ENCODE data around the gene PAX5. TPM values are rescaled to one million over a fixed set of nuclear protein-coding genes. Genes with fewer than 3 reads are reported as not detected.

The PAX5 gene
- total RNA-seq, 2 experiments from 2014 or later, result 0.95 to 1.1 TPM

- no peaks in the 10 kb centered on the region for H3K4me1 Mint-ChIP-seq (ENCODE audit: low read depth)
- no peak overlapping the region for H3K4me3 Mint-ChIP-seq
- TF ChIP-seq CTCF (IDR thresholded peaks at IDR 0.05), result no peak
- peaks cover 8% of the 10 kb centered on the region for H3K27me3 Mint-ChIP-seq
- no peak overlapping the region for H3K27ac Mint-ChIP-seq
- ChIA-PET POLR2A (no interaction called here), CTCF (no interaction called here)
- intact Hi-C loops (cut with micrococcal nuclease), result no loop called here
- no peaks in the 10 kb centered on the region for H3K9me3 Mint-ChIP-seq
- H3K36me3 Mint-ChIP-seq (ENCODE audit: low read depth), result no peaks in the 10 kb centered on the region
- ATAC-seq, result no peak
- DNase-seq, result no peak
These were observed 87.4 kb downstream of the PAX5 start for GRCh38 chr9:36946653-36947052.

GRCh38 chr9:36945999-36946398, 88.1 kb downstream of the PAX5 start:
- Mint-ChIP-seq H3K4me3 (no peak overlapping the region), H3K36me3 (ENCODE audit: low read depth) (no peaks in the 10 kb centered on the region), H3K27ac (no peak overlapping the region), H3K9me3 (no peaks in the 10 kb centered on the region), H3K4me1 (ENCODE audit: low read depth) (no peaks in the 10 kb centered on the region), H3K27me3 (peaks cover 8% of the 10 kb centered on the region)
- no peak for TF ChIP-seq CTCF (IDR thresholded peaks at IDR 0.05)
- ChIA-PET CTCF (no interaction called here), POLR2A (no interaction called here)
- DNase-seq (no peak), ATAC-seq (no peak)
- intact Hi-C loops (cut with micrococcal nuclease), result no loop called here

GRCh38 chr9:36942891-36943290, 91.2 kb downstream of the PAX5 start:
- no peak overlapping the region for H3K4me3 Mint-ChIP-seq
- DNase-seq, result no peak
- ChIA-PET POLR2A (interaction anchor here (0.9 kb wide), 1 partner anchor 11 kb away, joined by 3 read pairs; no protein-coding TSS in a partner anchor), CTCF (no interaction called here)
- H3K36me3 Mint-ChIP-seq (ENCODE audit: low read depth), result no peaks in the 10 kb centered on the region
- no peak overlapping the region for H3K27ac Mint-ChIP-seq
- no peak for TF ChIP-seq CTCF (IDR thresholded peaks at IDR 0.05)
- peaks cover 1% of the 10 kb centered on the region for H3K27me3 Mint-ChIP-seq
- H3K9me3 Mint-ChIP-seq, result no peaks in the 10 kb centered on the region
- intact Hi-C loops (cut with micrococcal nuclease), result no loop called here
- ATAC-seq, result no peak
- no peaks in the 10 kb centered on the region for H3K4me1 Mint-ChIP-seq (ENCODE audit: low read depth)

- ATAC-seq, result no peak
- no peaks in the 10 kb centered on the region for H3K4me1 Mint-ChIP-seq (ENCODE audit: low read depth)
- intact Hi-C loops (cut with micrococcal nuclease), result no loop called here
- peaks cover 7% of the 10 kb centered on the region for H3K27me3 Mint-ChIP-seq
- no peaks in the 10 kb centered on the region for H3K9me3 Mint-ChIP-seq
- no peak overlapping the region for H3K4me3 Mint-ChIP-seq
- CTCF ChIA-PET, result interaction anchor here (1.3 kb wide), 1 partner anchor 68 kb away, joined by 5 read pairs; no protein-coding TSS in a partner anchor
- no peak for TF ChIP-seq CTCF (IDR thresholded peaks at IDR 0.05)
- POLR2A ChIA-PET, result no interaction called here
- no peak for DNase-seq
- H3K36me3 Mint-ChIP-seq (ENCODE audit: low read depth), result no peaks in the 10 kb centered on the region
- H3K27ac Mint-ChIP-seq, result no peak overlapping the region
These were observed 92.6 kb downstream of the PAX5 start for GRCh38 chr9:36941441-36941840.

- ChIA-PET CTCF (interaction anchor here (1.3 kb wide), 1 partner anchor 68 kb away, joined by 5 read pairs; no protein-coding TSS in a partner anchor), POLR2A (no interaction called here)
These were observed 93.2 kb downstream of the PAX5 start for GRCh38 chr9:36940881-36941280.

More at GRCh38 chr9:36940881-36941280, 93.2 kb downstream of the PAX5 start:
- Mint-ChIP-seq H3K27me3 (peaks cover 7% of the 10 kb centered on the region), H3K9me3 (no peaks in the 10 kb centered on the region), H3K27ac (no peak overlapping the region), H3K4me3 (no peak overlapping the region), H3K36me3 (ENCODE audit: low read depth) (no peaks in the 10 kb centered on the region), H3K4me1 (ENCODE audit: low read depth) (no peaks in the 10 kb centered on the region)
- no peak for TF ChIP-seq CTCF (IDR thresholded peaks at IDR 0.05)
- no peak for DNase-seq
- intact Hi-C loops (cut with micrococcal nuclease), result no loop called here
- ATAC-seq, result no peak
